ELF-1 (cell line): Measurements from ENCODE around the gene SULF2.

Source experiments
- DNase-seq: peaks from one replicate; pipeline ENCODE4 v3.0.0-alpha.2; 2016; ENCODE audit warnings: low read depth, low spot score

The SULF2 gene

GRCh38 chr20:47652301-47652700 is 133.0 kb downstream of the SULF2 start:
- DNase-seq = no peak

- DNase-seq = no peak
Measured at GRCh38 chr20:47648943-47649342, 136.3 kb downstream of the SULF2 start.

- DNase-seq = no peak
Measured at GRCh38 chr20:47647994-47648393, 137.3 kb downstream of the SULF2 start.

GRCh38 chr20:47645632-47646031 is 139.6 kb downstream of the SULF2 start:
- DNase-seq = no peak

GRCh38 chr20:47642624-47643023 is 142.7 kb downstream of the SULF2 start:
- DNase-seq = no peak

GRCh38 chr20:47642118-47642517 is 143.2 kb downstream of the SULF2 start:
- DNase-seq = no peak

GRCh38 chr20:47638851-47639250 is 146.4 kb downstream of the SULF2 start:
- no peak for DNase-seq

GRCh38 chr20:47635256-47635655 is 150.0 kb downstream of the SULF2 start:
- no peak for DNase-seq

- DNase-seq = no peak
Measured at GRCh38 chr20:47631078-47631477, 154.2 kb downstream of the SULF2 start.

GRCh38 chr20:47629907-47630306 is 155.4 kb downstream of the SULF2 start:
- DNase-seq = no peak

GRCh38 chr20:47627540-47627939 is 157.7 kb downstream of the SULF2 start:
- DNase-seq = no peak

- no peak for DNase-seq
Measured at GRCh38 chr20:47623206-47623605, 162.1 kb downstream of the SULF2 start.

- no peak for DNase-seq
Measured at GRCh38 chr20:47622118-47622665, 163.1 kb downstream of the SULF2 start.

- DNase-seq = no peak
Measured at GRCh38 chr20:47620808-47621805, 164.2 kb downstream of the SULF2 start.

- no peak for DNase-seq
Measured at GRCh38 chr20:47618479-47618878, 166.8 kb downstream of the SULF2 start.

GRCh38 chr20:47614703-47615309 is 170.5 kb downstream of the SULF2 start:
- DNase-seq = no peak

- no peak for DNase-seq
Measured at GRCh38 chr20:47612670-47613069, 172.6 kb downstream of the SULF2 start.

- DNase-seq = no peak
Measured at GRCh38 chr20:47611785-47612184, 173.5 kb downstream of the SULF2 start.

GRCh38 chr20:47610945-47611250 is 174.4 kb downstream of the SULF2 start:
- no peak for DNase-seq

- no peak for DNase-seq
Measured at GRCh38 chr20:47610247-47610944, 174.9 kb downstream of the SULF2 start.

- no peak for DNase-seq
Measured at GRCh38 chr20:47609001-47609400, 176.3 kb downstream of the SULF2 start.
